Colonic mucosa (tissue), 4 donors: ENCODE data around the gene TBX3. TPM values are rescaled to one million over a fixed set of nuclear protein-coding genes. Genes with fewer than 3 reads are reported as not detected.

Experiments
- DNase-seq: peaks from one replicate; pipeline ENCODE4 v3.0.0-alpha.2; 2020
- H3K27ac ChIP-seq: fragments of 200-600 bp; one replicate; pipeline ENCODE4 v1.8.0; 2021
- H3K27me3 ChIP-seq: fragments of 200-600 bp; one replicate; pipeline ENCODE4 v1.8.0; 2021
- H3K36me3 ChIP-seq: fragments of 200-600 bp; one replicate; pipeline ENCODE4 v1.8.0; 2021
- H3K4me1 ChIP-seq: fragments of 200-600 bp; one replicate; pipeline ENCODE4 v1.8.0; 2021; ENCODE audit warnings: mild to moderate bottlenecking
- H3K4me3 ChIP-seq: fragments of 200-600 bp; one replicate; pipeline ENCODE4 v1.8.0; 2021
- H3K9ac ChIP-seq, 2 donors: one replicate each; pipeline ENCODE4 v1.7.0; 2013; ENCODE audit warnings: control low read depth in 2 of 2, low read depth in 2 of 2, low read length in 2 of 2
- H3K9me3 ChIP-seq: fragments of 200-600 bp; one replicate; pipeline ENCODE4 v1.8.0; 2021
- CTCF ChIP-seq: fragments of 200-600 bp; IDR thresholded peaks from one replicate; pipeline ENCODE4 v1.8.0; 2022; ENCODE audit warnings: antibody characterized with exemption, mild to moderate bottlenecking
- intact Hi-C: fragments of 100-400 bp; cut with DNase I; formaldehyde crosslinking; loops from one replicate; pipeline ENCODE4 v1.14.1; 2022
- total RNA-seq, 2 donors: library from RNA; stranded (reverse); fragmentation: NEBNext Ultra II Directional in 1 of 2; extraction: Animal tissue kit (Norgen Biotek cat#: 25700) in 1 of 2; gene quantifications; one replicate each; pipeline ENCODE4 v1.2.1, GENCODE V29; 2021
- donor health status: healthy.
- donor health status: DM: no; HTN: no; CAD: no.
- donor health status: DM: no; HTN: no; CAD: no.

Gene TBX3
- total RNA-seq, 2 donors from 2014 or later: 4.8 to 7.2 TPM

GRCh38 chr12:114676142-114676741, 7.7 kb downstream of the TBX3 start:
- Histone ChIP-seq H3K4me3 (no peak overlapping the region), H3K27me3 (peaks cover 5% of the 10 kb centered on the region), H3K36me3 (no peaks in the 10 kb centered on the region), H3K4me1 (no peaks in the 10 kb centered on the region), H3K9ac (no peak overlapping the region), H3K9me3 (no peaks in the 10 kb centered on the region), H3K27ac (no peak overlapping the region)
- no peak for DNase-seq
- intact Hi-C loops: no loop called here
- TF ChIP-seq CTCF: no peak

- Histone ChIP-seq H3K9ac (no peak overlapping the region), H3K27me3 (peaks cover 5% of the 10 kb centered on the region), H3K27ac (no peak overlapping the region), H3K4me3 (no peak overlapping the region), H3K36me3 (no peaks in the 10 kb centered on the region), H3K9me3 (no peaks in the 10 kb centered on the region), H3K4me1 (no peaks in the 10 kb centered on the region)
- no peak for DNase-seq
- TF ChIP-seq CTCF: no peak
- intact Hi-C loops: no loop called here
Observed at GRCh38 chr12:114674251-114675047, 9.5 kb downstream of the TBX3 start.

GRCh38 chr12:114673901-114674250, 10.1 kb downstream of the TBX3 start:
- Histone ChIP-seq H3K9me3 (no peaks in the 10 kb centered on the region), H3K27me3 (peaks cover 5% of the 10 kb centered on the region), H3K27ac (no peak overlapping the region), H3K4me3 (no peak overlapping the region), H3K9ac (no peak overlapping the region), H3K4me1 (no peaks in the 10 kb centered on the region), H3K36me3 (no peaks in the 10 kb centered on the region)
- no peak for DNase-seq
- intact Hi-C loops: no loop called here
- TF ChIP-seq CTCF: no peak

- no peak for DNase-seq
- Histone ChIP-seq H3K36me3 (no peaks in the 10 kb centered on the region), H3K9me3 (no peaks in the 10 kb centered on the region), H3K4me3 (no peak overlapping the region), H3K4me1 (no peaks in the 10 kb centered on the region), H3K9ac (no peak overlapping the region), H3K27ac (peak overlapping the region; percentile 7), H3K27me3 (peaks cover 5% of the 10 kb centered on the region)
- intact Hi-C loops: no loop called here
- no peak for TF ChIP-seq CTCF
Observed at GRCh38 chr12:114673169-114673833, 10.7 kb downstream of the TBX3 start.

GRCh38 chr12:114672817-114673168, 11.2 kb downstream of the TBX3 start:
- Histone ChIP-seq H3K27me3 (peaks cover 6% of the 10 kb centered on the region), H3K36me3 (no peaks in the 10 kb centered on the region), H3K27ac (peak overlapping the region; percentile 7), H3K4me1 (peaks cover under 1% of the 10 kb centered on the region), H3K9me3 (no peaks in the 10 kb centered on the region), H3K4me3 (no peak overlapping the region), H3K9ac (no peak overlapping the region)
- intact Hi-C loops: no loop called here
- no peak for DNase-seq
- no peak for TF ChIP-seq CTCF
